ENCODE data around the gene PDGFB. TPM values are rescaled to one million over a fixed set of nuclear protein-coding genes. Genes with fewer than 3 reads are reported as not detected.

The PDGFB gene
- total and polyA plus RNA-seq, 2 experiments from 2014 or later = 2.2 to 8.0 TPM

GRCh38 chr22:39273950-39274887 is 29.4 kb upstream of the PDGFB start:
- H3K4me3 Mint-ChIP-seq = no peak overlapping the region
- H3K4me1 Mint-ChIP-seq = peaks cover 6% of the 10 kb centered on the region; the same call in 2 of the 3 replicates

DNA sequence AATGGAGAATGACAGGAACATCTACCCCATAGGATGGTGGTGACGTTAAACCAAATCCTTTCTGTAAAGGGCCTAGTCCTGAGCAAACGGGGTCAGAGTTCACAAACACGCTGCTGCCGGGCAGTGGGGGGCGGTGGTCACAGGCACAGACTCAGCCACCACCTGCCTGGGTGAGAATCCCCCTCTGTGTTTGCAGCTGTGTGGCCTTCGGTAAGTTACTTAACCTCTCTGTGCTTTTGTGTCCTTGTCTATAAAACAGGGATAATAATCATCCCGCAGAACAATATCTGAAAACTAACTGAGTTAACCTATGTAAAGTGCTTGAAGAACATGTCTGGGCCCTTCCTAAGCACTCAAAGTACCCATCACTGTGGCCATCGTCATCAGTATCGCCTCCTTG is 26.0 kb upstream of the PDGFB start:
- H3K36me3 ChIP-seq (ENCODE audit: insufficient read depth) = no peaks in the 10 kb centered on the region
- Mint-ChIP-seq H3K9me3 (no peaks in the 10 kb centered on the region; the same call in 2 of the 3 replicates), H3K4me3 (no peak overlapping the region), H3K27me3 (ENCODE audit: insufficient read depth, low read depth, poor library complexity) (peaks cover 13% of the 10 kb centered on the region), H3K36me3 (ENCODE audit: low read depth) (no peaks in the 10 kb centered on the region), H3K27ac (no peak overlapping the region), H3K4me1 (peaks cover 5% of the 10 kb centered on the region; the same call in 1 of the 3 replicates)
- no peaks in the 10 kb centered on the region for H3K27me3 ChIP-seq (ENCODE audit: insufficient read depth)
- no peak overlapping the region for H3K4me2 ChIP-seq
- no peak for TF ChIP-seq ZNF331 (CRISPR knock-in tag; IDR thresholded peaks at IDR 0.05; ENCODE audit: low read depth)
- H3K79me2 ChIP-seq (replicated peaks; ENCODE audit: insufficient read depth) = no peaks in the 10 kb centered on the region
- no peak overlapping the region for H3K27ac ChIP-seq (ENCODE audit: low read depth)
- H3K4me3 ChIP-seq = no peak overlapping the region
- no peak overlapping the region for H2AFZ ChIP-seq
- ATAC-seq (no peak), DNase-seq (ENCODE audit: low spot score) (no peak)
- H3K4me1 ChIP-seq (ENCODE audit: insufficient read depth) = no peaks in the 10 kb centered on the region
- H3F3A ChIP-seq (replicated peaks; ENCODE audit: low read depth) = no peaks in the 10 kb centered on the region
- H4K20me1 ChIP-seq (replicated peaks; ENCODE audit: insufficient read depth) = no peaks in the 10 kb centered on the region
- no peaks in the 10 kb centered on the region for H3K9me2 ChIP-seq (ENCODE audit: insufficient read depth)

More at GRCh38 chr22:39273950-39274887, 29.4 kb upstream of the PDGFB start:
- no peak for TF ChIP-seq POLR2AphosphoS5 (IDR thresholded peaks at IDR 0.05; ENCODE audit: low read depth)
- TF ChIP-seq JUNB (IDR thresholded peaks at IDR 0.05; ENCODE audit: unreplicated experiment) = no peak
- TF ChIP-seq CTCF (conservative IDR thresholded peaks at IDR 0.05; ENCODE audit: low read depth in 2 of 2) = no peak
- TF ChIP-seq STAT1 (IDR thresholded peaks at IDR 0.05; ENCODE audit: unreplicated experiment) = no peak
- TF ChIP-seq, protein P1, sequence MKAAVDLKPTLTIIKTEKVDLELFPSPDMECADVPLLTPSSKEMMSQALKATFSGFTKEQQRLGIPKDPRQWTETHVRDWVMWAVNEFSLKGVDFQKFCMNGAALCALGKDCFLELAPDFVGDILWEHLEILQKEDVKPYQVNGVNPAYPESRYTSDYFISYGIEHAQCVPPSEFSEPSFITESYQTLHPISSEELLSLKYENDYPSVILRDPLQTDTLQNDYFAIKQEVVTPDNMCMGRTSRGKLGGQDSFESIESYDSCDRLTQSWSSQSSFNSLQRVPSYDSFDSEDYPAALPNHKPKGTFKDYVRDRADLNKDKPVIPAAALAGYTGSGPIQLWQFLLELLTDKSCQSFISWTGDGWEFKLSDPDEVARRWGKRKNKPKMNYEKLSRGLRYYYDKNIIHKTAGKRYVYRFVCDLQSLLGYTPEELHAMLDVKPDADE (IDR thresholded peaks at IDR 0.05) = no peak
- TF ChIP-seq CREB1 (CRISPR knock-in tag; IDR thresholded peaks at IDR 0.05; ENCODE audit: low read depth) = no peak
- Histone ChIP-seq H3K4me2 (no peak overlapping the region), H3K36me3 (ENCODE audit: insufficient read depth) (peaks cover 3% of the 10 kb centered on the region; the same call in 1 of the 2 replicates), H3K27me3 (ENCODE audit: insufficient read depth) (no peaks in the 10 kb centered on the region), H3K79me2 (replicated peaks; ENCODE audit: insufficient read depth) (no peaks in the 10 kb centered on the region), H3F3A (replicated peaks; ENCODE audit: low read depth) (no peaks in the 10 kb centered on the region), H2AFZ (no peak overlapping the region), H3K9me2 (ENCODE audit: insufficient read depth) (no peaks in the 10 kb centered on the region), H3K27ac (ENCODE audit: low read depth) (no peak overlapping the region), H3K4me3 (no peak overlapping the region), H4K20me1 (replicated peaks; ENCODE audit: insufficient read depth) (no peaks in the 10 kb centered on the region), H3K4me1 (ENCODE audit: insufficient read depth) (peaks cover 10% of the 10 kb centered on the region; the same call in 1 of the 2 replicates)
- Mint-ChIP-seq H3K27me3 (ENCODE audit: insufficient read depth, low read depth, poor library complexity) (peaks cover 8% of the 10 kb centered on the region), H3K36me3 (ENCODE audit: low read depth) (peaks cover 6% of the 10 kb centered on the region; the same call in 1 of the 3 replicates), H3K9me3 (peaks cover 15% of the 10 kb centered on the region), H3K27ac (no peak overlapping the region)
- ATAC-seq (no peak), DNase-seq (ENCODE audit: low spot score) (no peak)

Data from GM23338 (cell line).